Lower lobe of right lung (tissue), 2 donors: ENCODE results near the gene BCO2. TPM values are rescaled to one million over a fixed set of nuclear protein-coding genes. Genes with fewer than 3 reads are reported as not detected.

Experiments
- ATAC-seq, 2 donors: fragments of 200-7000 bp; cut with Tn5 transposase; one replicate each; pipeline ENCODE4 v1.9.1; 2020 to 2022; ENCODE audit warnings: mild to moderate bottlenecking in 2 of 2, moderate library complexity in 2 of 2
- DNase-seq: peaks from one replicate; pipeline ENCODE4 v3.0.0-alpha.2; 2020
- H3K27ac ChIP-seq: fragments of 200-600 bp; one replicate; pipeline ENCODE4 v1.8.0; 2022
- H3K27me3 ChIP-seq: fragments of 200-600 bp; one replicate; pipeline ENCODE4 v1.8.0; 2022; ENCODE audit warnings: low read depth
- H3K36me3 ChIP-seq: fragments of 200-600 bp; one replicate; pipeline ENCODE4 v1.8.0; 2022; ENCODE audit warnings: mild to moderate bottlenecking
- H3K4me1 ChIP-seq: fragments of 200-600 bp; one replicate; pipeline ENCODE4 v1.8.0; 2022
- H3K4me3 ChIP-seq: fragments of 200-600 bp; one replicate; pipeline ENCODE4 v1.8.0; 2022; ENCODE audit warnings: mild to moderate bottlenecking
- H3K9me3 ChIP-seq: fragments of 200-600 bp; one replicate; pipeline ENCODE4 v1.8.0; 2022
- intact Hi-C: fragments of 100-400 bp; cut with DNase I; formaldehyde crosslinking; loops from one replicate; pipeline ENCODE4 v1.11.0; 2022
- total RNA-seq: library from RNA; stranded (reverse); fragmentation: NEBNext Ultra II Directional; extraction: Animal tissue kit (Norgen Biotek cat#: 25700); gene quantifications from one replicate; pipeline ENCODE4 v1.2.1, GENCODE V29; 2021
- TF ChIP-seq, protein P1 (sequence below): fragments of 200-600 bp; IDR thresholded peaks from one replicate; pipeline ENCODE4 v1.8.0; 2022; ENCODE audit warnings: antibody characterized with exemption, mild to moderate bottlenecking
- donor health status: DM: no; HTN: yes; CAD: no; lungs with severe emphysema.

Gene BCO2
- total RNA-seq, 1 donor from 2014 or later, result 8.9 TPM

DNA sequence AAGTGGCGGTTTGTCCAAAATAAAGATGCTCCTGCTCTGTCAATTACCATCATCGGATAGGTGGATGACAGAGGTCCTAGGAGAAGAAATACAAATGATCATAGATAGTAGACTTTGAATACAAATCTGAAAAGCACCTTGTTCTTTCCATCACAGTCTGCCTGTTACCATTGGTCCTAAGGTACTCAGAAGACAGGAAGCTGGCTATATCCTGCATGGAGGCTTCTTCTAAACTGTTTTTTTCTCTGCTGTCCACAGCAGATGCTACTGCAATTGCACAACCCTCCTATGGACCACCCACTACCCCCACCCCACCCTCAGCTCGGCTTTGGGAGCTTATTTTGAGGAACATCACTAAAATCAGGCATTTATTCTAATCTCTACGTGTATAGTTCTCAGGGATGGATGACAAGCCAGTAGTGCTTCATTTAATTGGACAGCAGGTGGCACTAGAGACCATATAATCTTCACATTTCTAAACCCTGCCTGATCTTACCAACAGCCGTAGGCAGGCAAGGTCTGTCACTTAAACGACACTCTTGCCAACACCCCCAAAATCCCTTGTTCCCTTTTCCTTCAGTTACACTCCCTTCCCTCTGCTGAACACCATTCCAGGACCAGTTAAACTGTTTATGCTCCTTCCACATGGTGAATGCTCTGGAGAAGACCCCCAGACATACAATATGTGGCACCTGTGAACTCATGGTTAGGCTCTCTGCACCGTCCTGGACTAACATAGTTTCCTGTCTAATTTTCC lies 44.3 kb downstream of the BCO2 start:
- Histone ChIP-seq H3K27me3 (no peaks in the 10 kb centered on the region), H3K36me3 (no peaks in the 10 kb centered on the region), H3K4me1 (peaks cover 10% of the 10 kb centered on the region), H3K9me3 (no peaks in the 10 kb centered on the region), H3K27ac (no peak overlapping the region), H3K4me3 (no peak overlapping the region)
- DNase-seq (no peak), ATAC-seq (peak; percentile 94)
- intact Hi-C loops, result loop anchor here (2.0 kb wide), 1 partner anchor 61 kb away; no protein-coding TSS in a partner anchor
- TF ChIP-seq, protein P1, sequence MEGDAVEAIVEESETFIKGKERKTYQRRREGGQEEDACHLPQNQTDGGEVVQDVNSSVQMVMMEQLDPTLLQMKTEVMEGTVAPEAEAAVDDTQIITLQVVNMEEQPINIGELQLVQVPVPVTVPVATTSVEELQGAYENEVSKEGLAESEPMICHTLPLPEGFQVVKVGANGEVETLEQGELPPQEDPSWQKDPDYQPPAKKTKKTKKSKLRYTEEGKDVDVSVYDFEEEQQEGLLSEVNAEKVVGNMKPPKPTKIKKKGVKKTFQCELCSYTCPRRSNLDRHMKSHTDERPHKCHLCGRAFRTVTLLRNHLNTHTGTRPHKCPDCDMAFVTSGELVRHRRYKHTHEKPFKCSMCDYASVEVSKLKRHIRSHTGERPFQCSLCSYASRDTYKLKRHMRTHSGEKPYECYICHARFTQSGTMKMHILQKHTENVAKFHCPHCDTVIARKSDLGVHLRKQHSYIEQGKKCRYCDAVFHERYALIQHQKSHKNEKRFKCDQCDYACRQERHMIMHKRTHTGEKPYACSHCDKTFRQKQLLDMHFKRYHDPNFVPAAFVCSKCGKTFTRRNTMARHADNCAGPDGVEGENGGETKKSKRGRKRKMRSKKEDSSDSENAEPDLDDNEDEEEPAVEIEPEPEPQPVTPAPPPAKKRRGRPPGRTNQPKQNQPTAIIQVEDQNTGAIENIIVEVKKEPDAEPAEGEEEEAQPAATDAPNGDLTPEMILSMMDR, result peak; percentile 79

GRCh38 chr11:112221274-112221835 lies 46.0 kb downstream of the BCO2 start:
- Histone ChIP-seq H3K9me3 (no peaks in the 10 kb centered on the region), H3K27me3 (no peaks in the 10 kb centered on the region), H3K36me3 (no peaks in the 10 kb centered on the region), H3K4me1 (peaks cover 10% of the 10 kb centered on the region), H3K27ac (peak overlapping the region; percentile 25), H3K4me3 (no peak overlapping the region)
- ATAC-seq, result no peak
- no peak for DNase-seq
- intact Hi-C loops, result loop anchor here (2.0 kb wide), 1 partner anchor 59 kb away; no protein-coding TSS in a partner anchor
- TF ChIP-seq, protein P1, result no peak

- DNase-seq, result no peak
- peak overlapping the region; percentile 25 for H3K27ac ChIP-seq
- no peaks in the 10 kb centered on the region for H3K36me3 ChIP-seq
- peaks cover 12% of the 10 kb centered on the region for H3K4me1 ChIP-seq
- intact Hi-C loops, result no loop called here
- no peak overlapping the region for H3K4me3 ChIP-seq
- TF ChIP-seq, protein P1, result no peak
- ATAC-seq, result no peak
- no peaks in the 10 kb centered on the region for H3K9me3 ChIP-seq
- H3K27me3 ChIP-seq, result no peaks in the 10 kb centered on the region
These were observed 47.0 kb downstream of the BCO2 start for GRCh38 chr11:112222303-112222702.

DNA sequence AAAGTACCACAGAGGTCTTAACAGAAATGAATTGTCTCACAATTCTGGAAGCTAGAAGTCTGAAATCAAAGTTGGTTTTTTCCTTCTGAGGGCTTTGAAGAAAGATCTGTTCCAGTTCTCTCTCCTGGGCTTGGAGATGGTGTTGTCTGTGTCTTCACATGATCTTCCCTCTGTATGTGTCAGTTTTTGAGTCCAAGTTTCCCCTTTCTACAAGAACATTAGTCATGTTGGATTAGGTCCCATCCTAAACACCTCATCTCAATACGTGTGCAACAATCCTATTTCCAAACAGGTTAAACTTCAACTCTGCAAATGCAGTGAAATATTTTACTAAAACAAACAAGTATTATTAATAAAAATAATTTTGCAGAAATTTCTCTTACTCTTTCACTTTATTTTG lies 47.8 kb downstream of the BCO2 start:
- intact Hi-C loops, result no loop called here
- Histone ChIP-seq H3K27ac (no peak overlapping the region), H3K4me3 (no peak overlapping the region), H3K36me3 (no peaks in the 10 kb centered on the region), H3K9me3 (no peaks in the 10 kb centered on the region), H3K4me1 (peaks cover 21% of the 10 kb centered on the region), H3K27me3 (no peaks in the 10 kb centered on the region)
- ATAC-seq, result no peak
- no peak for DNase-seq
- TF ChIP-seq, protein P1, result no peak

GRCh38 chr11:112223754-112224532 lies 48.6 kb downstream of the BCO2 start:
- DNase-seq (no peak), ATAC-seq (no peak)
- TF ChIP-seq, protein P1, result no peak
- Histone ChIP-seq H3K36me3 (peaks cover 5% of the 10 kb centered on the region), H3K27me3 (no peaks in the 10 kb centered on the region), H3K27ac (no peak overlapping the region), H3K4me3 (no peak overlapping the region), H3K9me3 (no peaks in the 10 kb centered on the region), H3K4me1 (peaks cover 22% of the 10 kb centered on the region)
- intact Hi-C loops, result no loop called here
